Activated CD4-positive, alpha-beta T cell treated with anti-CD3 and anti-CD28 coated beads, Interleukin-10, Interleukin-2, amounts not matched to agents 100 ng/mL and 50 ng/mL, durations not matched to agents 16 hours and 8 hours (primary cell): Measurements from ENCODE around the gene CD81.

Experiments
- DNase-seq: peaks from one replicate; pipeline ENCODE4 v3.0.0-alpha.2; 2020

Gene CD81

GRCh38 chr11:2378527-2379210 is 1.6 kb downstream of the CD81 start:
- peak; percentile 21 for DNase-seq

- DNase-seq: no peak
Observed at GRCh38 chr11:2379466-2380174, 2.5 kb downstream of the CD81 start.

DNA sequence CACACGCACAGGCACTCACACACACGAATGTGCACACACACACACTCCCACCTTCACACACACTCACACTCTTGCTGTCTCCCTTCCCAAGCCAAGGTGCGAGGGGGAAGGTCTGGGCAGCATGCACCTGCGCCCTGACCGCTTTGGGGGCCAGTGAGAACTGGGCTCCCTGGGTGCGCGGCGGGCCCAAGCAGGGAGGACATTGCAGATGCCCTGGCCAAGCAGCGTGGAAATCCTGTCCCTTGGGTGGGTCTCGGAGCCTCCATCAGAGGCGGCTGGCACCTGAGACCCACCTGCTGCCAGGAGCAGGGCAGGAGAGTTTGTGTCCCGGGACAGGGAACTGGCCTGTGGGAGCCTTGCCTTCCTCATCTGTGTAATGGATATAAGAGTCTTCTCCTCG is 3.3 kb downstream of the CD81 start:
- no peak for DNase-seq

DNA sequence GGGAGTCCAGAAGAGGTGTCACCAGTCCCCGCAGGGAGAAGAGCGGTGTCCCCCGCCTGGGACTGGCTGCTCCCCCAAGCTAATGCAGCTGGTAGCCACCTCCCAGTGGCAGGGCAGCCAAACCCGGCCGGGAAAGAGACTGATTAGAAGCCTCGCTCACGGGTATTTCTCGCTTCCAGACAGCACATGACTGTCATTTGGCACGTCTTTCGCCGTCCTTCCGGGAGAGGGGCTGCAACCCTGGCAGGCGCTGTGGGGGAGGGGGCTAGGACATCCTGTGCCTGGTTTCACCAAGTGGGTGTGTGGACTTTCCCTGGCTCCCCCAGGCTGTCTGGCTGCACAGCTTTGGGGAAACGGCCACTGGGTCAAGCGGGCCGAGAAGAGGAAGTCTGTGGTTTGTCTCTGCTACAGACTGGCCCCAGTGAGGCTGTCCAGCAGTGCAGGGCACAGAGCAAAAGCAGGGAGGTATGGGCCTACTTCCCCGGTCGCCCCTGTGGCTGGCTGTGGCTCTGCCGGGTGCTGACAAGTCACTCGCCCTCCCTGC is 3.8 kb downstream of the CD81 start:
- no peak for DNase-seq

GRCh38 chr11:2381494-2382128 is 4.5 kb downstream of the CD81 start:
- DNase-seq: no peak

DNA sequence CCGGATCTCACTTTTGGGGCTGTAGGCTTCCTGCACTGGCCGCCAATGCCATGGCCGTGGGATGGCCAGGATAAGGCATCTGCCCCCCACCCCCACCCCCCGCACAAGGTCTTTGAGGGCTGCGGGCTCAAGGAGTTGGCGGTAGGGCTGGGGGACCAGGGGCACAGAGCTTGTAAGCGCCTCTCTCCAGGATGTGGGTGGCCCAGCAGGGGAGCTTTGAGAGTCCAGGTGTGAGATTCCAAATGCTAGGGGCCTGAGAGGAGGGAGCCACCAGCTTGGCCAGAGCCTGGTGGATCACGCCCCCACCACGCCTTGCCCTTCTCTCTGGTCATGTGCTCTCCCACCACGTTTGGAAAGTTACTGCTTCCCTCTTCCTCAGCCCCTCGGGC is 5.0 kb downstream of the CD81 start:
- DNase-seq: no peak

GRCh38 chr11:2382936-2383851 is 6.1 kb downstream of the CD81 start:
- DNase-seq: no peak

DNA sequence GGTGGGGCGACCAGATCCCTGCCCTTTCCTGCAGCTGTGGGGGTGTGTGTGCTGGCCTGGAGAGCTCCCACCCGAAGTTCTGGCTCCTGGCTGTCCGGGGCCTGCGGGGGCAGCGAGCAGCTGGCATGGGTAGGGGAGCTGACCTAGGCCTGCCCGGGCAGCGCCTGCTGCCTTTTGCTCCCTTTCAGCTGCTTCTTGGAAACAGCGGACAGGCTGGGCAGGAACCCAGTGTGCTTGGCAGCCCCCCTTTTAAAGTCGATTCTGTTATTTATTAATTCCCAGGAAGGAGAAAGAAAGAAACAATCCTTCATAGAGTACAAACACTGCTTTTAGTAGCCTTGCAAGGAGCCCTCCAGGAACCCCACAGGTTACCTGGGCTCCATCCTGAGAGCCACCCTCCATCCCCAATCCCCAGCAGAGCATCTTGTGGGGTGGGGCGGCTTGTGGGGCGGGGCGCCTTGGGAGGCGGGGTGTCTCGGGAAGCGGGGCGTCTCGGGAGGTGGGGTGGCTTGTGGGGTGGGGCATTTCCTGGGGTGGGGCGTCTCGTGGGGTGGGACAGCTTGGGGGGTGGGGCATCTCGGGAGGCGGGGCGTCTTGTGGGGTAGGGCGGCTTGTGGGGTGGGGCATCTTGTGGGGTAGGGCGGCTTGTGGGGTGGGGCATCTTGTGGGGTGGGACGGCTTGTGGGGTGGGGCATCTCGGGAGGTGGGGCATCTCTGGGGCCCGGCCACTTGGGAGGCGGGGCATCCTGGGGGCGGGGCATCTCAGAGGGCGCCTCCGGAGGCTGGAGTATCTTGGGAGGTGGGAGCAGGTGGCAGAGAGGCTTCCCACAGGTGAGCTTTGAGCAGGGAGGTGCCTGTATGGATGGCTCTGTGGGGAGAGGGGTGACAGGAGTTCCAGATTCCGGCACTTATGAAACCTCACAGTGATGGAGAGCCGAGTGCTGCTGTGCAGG is 7.0 kb downstream of the CD81 start:
- DNase-seq: peak; percentile 48

DNA sequence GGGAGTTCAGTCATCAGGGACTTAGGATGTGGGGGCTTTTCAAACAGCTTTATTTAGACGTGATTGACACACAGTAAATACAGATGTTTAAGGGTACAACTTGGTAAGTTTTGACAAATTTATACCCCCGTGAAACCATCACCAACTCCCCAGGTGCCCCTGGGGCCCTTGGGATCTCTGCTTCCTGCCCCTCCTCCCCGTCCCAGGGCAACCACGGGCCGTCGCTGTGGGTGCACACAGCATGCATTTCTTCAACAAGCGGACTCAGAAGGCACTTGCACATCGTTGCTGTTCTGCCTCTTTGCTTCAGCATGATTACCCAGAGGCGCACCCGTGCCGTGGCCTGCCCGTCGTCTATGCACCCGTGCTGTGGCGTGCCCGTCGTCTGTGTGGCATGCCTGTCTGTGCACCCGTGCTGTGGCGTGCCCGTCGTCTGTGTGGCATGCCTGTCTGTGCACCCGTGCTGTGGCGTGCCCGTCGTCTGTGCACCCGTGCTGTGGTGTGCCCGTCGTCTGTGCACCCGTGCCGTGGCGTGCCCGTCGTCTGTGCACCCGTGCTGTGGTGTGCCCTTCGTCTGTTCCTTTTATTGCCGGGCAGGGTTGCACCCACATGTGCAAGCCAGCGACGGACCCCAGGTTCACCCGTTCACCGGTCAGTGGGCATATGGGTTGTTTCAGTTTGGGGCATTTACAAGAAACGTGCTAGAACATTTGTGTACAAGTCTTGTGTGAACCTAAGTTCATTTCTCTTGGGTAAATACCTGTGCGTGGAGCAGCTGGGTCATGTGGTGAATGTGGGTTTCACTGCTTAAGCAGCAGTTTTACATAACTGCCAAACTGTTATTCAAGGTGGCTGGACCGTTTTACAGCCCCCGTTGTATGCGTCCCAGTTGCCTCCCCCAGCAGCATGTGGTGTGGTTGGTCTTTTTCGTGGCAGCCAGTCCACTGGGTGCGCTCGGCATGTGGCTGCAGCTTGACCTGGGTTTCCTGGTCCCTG is 8.3 kb downstream of the CD81 start:
- no peak for DNase-seq

- no peak for DNase-seq
Observed at GRCh38 chr11:2386591-2386990, 9.5 kb downstream of the CD81 start.

DNA sequence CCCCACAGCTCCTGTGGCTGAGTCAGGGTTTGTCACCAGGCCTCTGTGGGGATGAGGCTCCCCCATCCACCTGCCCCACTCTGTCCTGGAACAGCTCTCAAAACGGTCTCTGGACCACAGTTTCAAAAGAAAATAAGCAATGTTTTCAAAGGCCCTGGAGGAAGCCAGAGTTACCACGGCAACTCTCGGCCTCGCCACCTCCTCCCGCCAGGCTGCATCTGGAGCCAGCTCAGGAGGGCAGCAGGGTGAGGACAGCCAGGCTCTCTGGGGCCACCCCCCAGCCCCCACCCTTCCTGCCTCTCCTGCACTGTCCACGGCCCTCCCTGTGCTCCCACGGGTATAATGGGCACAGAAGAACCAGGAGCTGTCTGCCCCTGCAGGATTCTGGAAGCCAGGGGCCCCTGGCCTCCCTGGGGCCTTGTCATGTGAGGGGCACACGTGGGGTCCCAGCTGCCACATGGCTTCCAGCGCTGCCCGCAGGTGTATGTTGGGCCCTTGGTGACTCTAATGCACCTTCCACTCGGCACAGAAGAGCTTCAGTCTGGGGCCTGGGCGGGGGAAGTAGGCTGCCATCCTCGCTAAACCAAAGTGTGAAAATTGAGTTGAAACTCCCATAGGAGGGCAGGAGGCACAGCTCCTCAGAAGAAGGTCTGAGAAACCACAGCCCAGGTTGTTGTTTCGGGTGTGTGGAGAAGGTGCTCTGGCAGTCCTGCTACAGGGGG is 10.3 kb downstream of the CD81 start:
- peak; percentile 45 for DNase-seq

GRCh38 chr11:2388431-2389376 is 11.6 kb downstream of the CD81 start:
- DNase-seq: no peak

GRCh38 chr11:2389377-2390026 is 12.4 kb downstream of the CD81 start:
- DNase-seq: no peak

DNA sequence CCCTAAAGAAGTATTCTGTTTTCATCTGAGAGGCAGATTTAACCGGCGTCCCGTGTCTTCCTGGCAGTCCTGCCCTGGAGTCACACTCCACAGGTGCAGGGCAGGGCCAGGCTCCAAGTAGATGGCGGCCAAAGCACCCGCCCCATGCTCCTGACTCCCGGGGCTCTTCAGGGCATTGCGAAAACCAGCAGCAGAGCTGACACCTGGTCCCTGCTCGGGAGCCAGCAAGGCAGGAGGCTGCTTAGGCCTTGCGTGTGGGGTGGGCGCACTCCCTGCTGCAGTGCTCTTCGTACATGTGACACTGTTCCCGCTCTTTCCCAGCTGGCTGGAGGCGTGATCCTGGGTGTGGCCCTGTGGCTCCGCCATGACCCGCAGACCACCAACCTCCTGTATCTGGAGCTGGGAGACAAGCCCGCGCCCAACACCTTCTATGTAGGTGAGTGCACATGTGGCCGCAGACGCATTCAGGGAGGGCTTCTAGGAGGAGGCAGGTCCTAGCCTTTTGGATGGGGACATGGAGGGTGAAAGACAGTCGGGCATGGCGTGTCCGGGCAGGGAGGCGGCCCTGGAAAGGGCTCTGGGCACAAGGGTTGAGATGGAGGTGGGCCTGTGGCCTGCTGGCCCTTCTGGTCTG is 13.1 kb downstream of the CD81 start:
- DNase-seq: no peak

DNA sequence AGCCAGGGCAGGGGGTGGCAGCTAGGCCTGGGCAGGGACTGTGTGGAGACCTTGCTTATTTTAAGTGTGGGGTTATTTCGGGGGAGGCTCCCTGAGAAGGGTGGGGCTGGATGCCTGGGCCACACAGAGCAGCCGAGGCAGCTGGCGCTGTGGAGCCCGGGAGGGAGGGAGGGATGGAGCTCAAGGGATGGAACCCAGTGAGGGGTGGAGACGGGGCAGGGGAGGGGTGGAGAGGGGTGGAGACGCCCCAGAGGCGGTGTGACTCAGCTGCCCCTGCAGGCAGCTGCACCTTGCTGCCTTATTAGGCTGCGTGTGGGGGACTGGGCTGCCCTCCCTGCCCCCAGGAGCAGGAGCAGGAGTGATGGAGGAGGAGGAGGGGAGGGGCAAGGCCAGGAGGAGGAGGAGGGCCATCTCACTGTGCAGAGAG is 13.6 kb downstream of the CD81 start:
- DNase-seq: no peak

GRCh38 chr11:2391181-2391975 is 14.3 kb downstream of the CD81 start:
- DNase-seq: no peak
